H9 (cell line): ENCODE results near the gene MED7. TPM values are rescaled to one million over a fixed set of nuclear protein-coding genes. Genes with fewer than 3 reads are reported as not detected.

ENCODE experiments used
- DNase-seq: peaks from one replicate; pipeline ENCODE4 v3.0.0-alpha.2; 2017
- H2AFZ ChIP-seq: one replicate; pipeline ENCODE4 v1.6.1; 2013; ENCODE audit warnings: mild to moderate bottlenecking, low read length, control low read depth, moderate library complexity
- H2AK5ac ChIP-seq: 2 replicates; pipeline ENCODE4 v1.6.1; 2013; ENCODE audit warnings: low read length, control low read depth, mixed read lengths; ENCODE audit not compliant: insufficient read length
- H2BK120ac ChIP-seq: one replicate; pipeline ENCODE4 v1.6.1; 2013; ENCODE audit warnings: low read depth, mild to moderate bottlenecking, low read length, control low read depth, inconsistent platforms; ENCODE audit not compliant: poor library complexity, severe bottlenecking
- H2BK12ac ChIP-seq: 2 replicates; pipeline ENCODE4 v1.6.1; 2013; ENCODE audit warnings: low read length, control low read depth, mixed read lengths, low read depth; ENCODE audit not compliant: insufficient read length
- H2BK15ac ChIP-seq: 2 replicates; pipeline ENCODE4 v1.6.1; 2013; ENCODE audit warnings: low read depth, low read length, control low read depth
- H2BK20ac ChIP-seq: one replicate; pipeline ENCODE4 v1.6.1; 2013; ENCODE audit warnings: low read depth, mild to moderate bottlenecking, low read length, control low read depth, inconsistent platforms; ENCODE audit not compliant: poor library complexity, severe bottlenecking
- H2BK5ac ChIP-seq: 2 replicates; pipeline ENCODE4 v1.6.1; 2013; ENCODE audit warnings: low read length, control low read depth, mixed read lengths; ENCODE audit not compliant: insufficient read length
- H3K14ac ChIP-seq: 2 replicates; pipeline ENCODE4 v1.6.1; 2013; ENCODE audit warnings: low read length, control low read depth; ENCODE audit not compliant: insufficient read depth
- H3K18ac ChIP-seq: 2 replicates; pipeline ENCODE4 v1.6.1; 2013; ENCODE audit warnings: low read depth, mild to moderate bottlenecking, mixed read lengths, low read length, control low read depth; ENCODE audit not compliant: insufficient read length
- H3K23ac ChIP-seq: 2 replicates; pipeline ENCODE4 v1.6.1; 2013; ENCODE audit warnings: low read length, control low read depth, mixed read lengths, low read depth; ENCODE audit not compliant: insufficient read length
- H3K23me2 ChIP-seq: 2 replicates; pipeline ENCODE4 v1.6.1; 2013; ENCODE audit warnings: low read depth, mild to moderate bottlenecking, mixed read lengths, low read length, control low read depth; ENCODE audit not compliant: insufficient read length, poor library complexity, severe bottlenecking
- H3K27ac ChIP-seq: 2 replicates; pipeline ENCODE4 v1.5.1; 2013; ENCODE audit warnings: low read length, control low read depth, mixed read lengths, low read depth; ENCODE audit not compliant: insufficient read length
- H3K27me3 ChIP-seq: 2 replicates; pipeline ENCODE4 v1.6.1; 2013; ENCODE audit warnings: low read length, control low read depth, inconsistent platforms; ENCODE audit not compliant: insufficient read depth
- H3K4ac ChIP-seq: 2 replicates; pipeline ENCODE4 v1.6.1; 2013; ENCODE audit warnings: low read depth, mild to moderate bottlenecking, control low read depth, inconsistent platforms, low read length, moderate library complexity
- H3K4me1 ChIP-seq: 2 replicates; pipeline ENCODE4 v1.6.1; 2013; ENCODE audit warnings: low read length, control low read depth, inconsistent platforms; ENCODE audit not compliant: insufficient read depth
- H3K4me2 ChIP-seq: 2 replicates; pipeline ENCODE4 v1.6.1; 2013; ENCODE audit warnings: low read length, control low read depth, mixed read lengths; ENCODE audit not compliant: insufficient read length, insufficient read depth
- H3K56ac ChIP-seq: 2 replicates; pipeline ENCODE4 v1.6.1; 2013; ENCODE audit warnings: low read depth, mild to moderate bottlenecking, mixed read lengths, low read length, control low read depth; ENCODE audit not compliant: insufficient read length
- H3K79me1 ChIP-seq: 2 replicates; pipeline ENCODE4 v1.6.1; 2013; ENCODE audit warnings: low read depth, mild to moderate bottlenecking, moderate library complexity, low read length, control low read depth, inconsistent platforms; ENCODE audit not compliant: insufficient read depth, poor library complexity, severe bottlenecking
- H3K79me2 ChIP-seq: 2 replicates; pipeline ENCODE4 v1.6.1; 2013; ENCODE audit warnings: low read length, control low read depth, inconsistent platforms; ENCODE audit not compliant: insufficient read depth
- H3K9ac ChIP-seq: 2 replicates; pipeline ENCODE4 v1.6.1; 2013; ENCODE audit warnings: low read length, control low read depth, mixed read lengths; ENCODE audit not compliant: insufficient read length; ENCODE audit errors: extremely low read depth
- H3K9me3 ChIP-seq: one replicate; pipeline ENCODE4 v1.6.1; 2013; ENCODE audit warnings: low read depth, low read length, inconsistent platforms; ENCODE audit not compliant: control insufficient read depth
- H3T11ph ChIP-seq: one replicate; pipeline ENCODE4 v1.6.1; 2013; ENCODE audit warnings: mild to moderate bottlenecking, low read length, control low read depth, inconsistent platforms
- H4K20me1 ChIP-seq: one replicate; pipeline ENCODE4 v1.6.1; 2013; ENCODE audit not compliant: control insufficient read depth, insufficient read length, insufficient read depth
- H4K5ac ChIP-seq: 2 replicates; pipeline ENCODE4 v1.6.1; 2013; ENCODE audit warnings: low read depth, mild to moderate bottlenecking, mixed read lengths, low read length, control low read depth; ENCODE audit not compliant: insufficient read length
- H4K8ac ChIP-seq: replicated peaks from 2 replicates; pipeline ENCODE4 v1.6.1; 2013; ENCODE audit warnings: low read length, control low read depth, mixed read lengths, low read depth; ENCODE audit not compliant: insufficient read length
- H4K91ac ChIP-seq: 2 replicates; pipeline ENCODE4 v1.6.1; 2013; ENCODE audit warnings: low read depth, mild to moderate bottlenecking, moderate library complexity, mixed read lengths, low read length, control low read depth; ENCODE audit not compliant: insufficient read length
- H3K27ac Mint-ChIP-seq, 3 experiments: 2 replicates in 2 of 3; 3 replicates in 1 of 3; pipeline ENCODE4 v1.8.0; 2020 to 2021; ENCODE audit warnings: mixed read lengths in 3 of 3, mild to moderate bottlenecking in 1 of 3, moderate library complexity in 1 of 3
- H3K27me3 Mint-ChIP-seq: 2 replicates; pipeline ENCODE4 v1.8.0; 2021; ENCODE audit warnings: low read depth, mild to moderate bottlenecking, moderate library complexity, mixed read lengths
- H3K36me3 Mint-ChIP-seq, 3 experiments: 2 replicates in 2 of 3; 3 replicates in 1 of 3; pipeline ENCODE4 v1.8.0; 2020 to 2021; ENCODE audit warnings: low read depth in 3 of 3, mixed read lengths in 3 of 3; ENCODE audit not compliant: insufficient read depth in 1 of 3
- H3K4me1 Mint-ChIP-seq, 2 experiments: 2 replicates each; pipeline ENCODE4 v1.8.0; 2020; ENCODE audit warnings: mixed read lengths in 2 of 2
- H3K4me3 Mint-ChIP-seq, 2 experiments: 2 replicates in 1 of 2; 3 replicates in 1 of 2; pipeline ENCODE4 v1.8.0; 2020 to 2021; ENCODE audit warnings: mild to moderate bottlenecking in 2 of 2, mixed read lengths in 2 of 2, moderate library complexity in 1 of 2
- H3K9me3 Mint-ChIP-seq, 2 experiments: 2 replicates in 1 of 2; 3 replicates in 1 of 2; pipeline ENCODE4 v1.8.0; 2020; ENCODE audit warnings: mild to moderate bottlenecking in 2 of 2, mixed read lengths in 2 of 2, moderate library complexity in 1 of 2
- WGBS: extraction: QIAGEN DNeasy Blood & Tissue Kit; methylation state at CpG from one replicate; pipeline ENCODE4 v1.1.7; 2013; ENCODE audit warnings: missing lambda C conversion rate, low lambda C conversion rate, mixed read lengths; ENCODE audit not compliant: insufficient read length; ENCODE audit errors: extremely low coverage; 5-methylcytosine and 5-hydroxymethylcytosine counted together
- total RNA-seq: library from RNA; stranded (reverse); gene quantifications from 2 replicates; pipeline ENCODE4 v1.2.1, GENCODE V29; 2021
- TF ChIP-seq, protein P1 (sequence below): fragments of 200-600 bp; sonication (generic); conservative IDR thresholded peaks from 3 replicates; pipeline ENCODE4 v1.8.0; 2021; ENCODE audit warnings: antibody characterized with exemption, mild to moderate bottlenecking

Gene MED7
- total RNA-seq, 1 experiment from 2014 or later = 10.7 TPM

DNA sequence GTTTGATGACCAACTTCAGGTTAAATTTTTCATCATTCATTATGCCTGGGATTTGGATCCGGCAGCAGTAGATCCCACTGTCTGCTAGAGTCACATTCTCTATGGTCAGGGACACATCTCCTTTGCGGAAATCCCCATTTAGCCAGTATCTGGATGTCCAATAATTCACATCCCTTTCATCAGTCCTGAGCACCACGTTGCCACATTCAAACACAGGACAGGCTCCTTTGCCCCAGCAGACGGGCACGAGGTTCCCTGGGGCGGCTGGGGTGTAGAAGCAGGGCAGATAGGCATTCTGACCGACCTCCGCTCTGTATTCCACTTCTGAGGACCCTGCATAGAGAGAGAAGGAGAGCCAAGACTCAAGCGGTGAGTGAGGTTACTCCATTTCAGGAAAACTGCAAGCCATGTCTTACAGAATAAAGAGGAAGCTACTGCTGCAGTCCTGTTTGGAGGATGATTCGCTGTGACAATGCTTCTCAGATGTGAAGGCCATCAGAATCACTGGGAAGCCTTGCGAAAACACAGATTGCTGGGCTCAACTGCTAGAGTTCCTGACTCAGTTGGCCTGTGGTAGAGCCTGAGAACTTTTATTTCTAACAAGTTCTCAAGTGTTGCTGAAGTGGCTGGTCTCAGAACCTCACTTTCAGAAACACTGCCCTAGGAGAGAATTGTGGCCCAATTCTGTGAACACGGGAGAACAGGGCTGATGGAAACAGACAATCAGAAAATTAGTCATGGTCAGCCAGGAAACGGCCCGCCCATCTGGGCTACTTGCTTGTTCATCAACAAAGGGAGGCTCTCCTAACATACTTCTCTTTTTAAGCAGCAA is 35.8 kb downstream of the MED7 start:
- Histone ChIP-seq H2AFZ (no peak overlapping the region), H2BK12ac (no peak overlapping the region), H3K56ac (no peak overlapping the region)

More for the DNA sequence above, 35.8 kb downstream of the MED7 start:
- no peaks in the 10 kb centered on the region for H3K36me3 Mint-ChIP-seq
- H4K5ac ChIP-seq = no peak overlapping the region
- no peak overlapping the region for H3T11ph ChIP-seq
- H2BK15ac ChIP-seq = no peak overlapping the region
- no peak overlapping the region for H2BK5ac ChIP-seq
- H3K4me2 ChIP-seq = no peak overlapping the region
- H3K79me2 ChIP-seq = no peaks in the 10 kb centered on the region
- H3K4me3 Mint-ChIP-seq = no peak overlapping the region
- no peak overlapping the region for H3K9ac ChIP-seq
- no peaks in the 10 kb centered on the region for H3K79me1 ChIP-seq
- no peaks in the 10 kb centered on the region for H3K9me3 Mint-ChIP-seq
- H4K8ac ChIP-seq = no peak overlapping the region
- no peak overlapping the region for H2BK20ac ChIP-seq
- H3K18ac ChIP-seq = no peak overlapping the region
- no peak overlapping the region for H3K4ac ChIP-seq
- no CpG with 5 or more reads among the region's 14 CpGs for WGBS
- H4K20me1 ChIP-seq = no peaks in the 10 kb centered on the region
- H3K27ac Mint-ChIP-seq = no peak overlapping the region; a peak in 1 of 7 replicates
- no peak overlapping the region for H2AK5ac ChIP-seq
- peaks cover 0 to 2% of the 10 kb centered on the region in 2 experiments; a peak in 1 of 4 replicates for H3K4me1 Mint-ChIP-seq
- no peak overlapping the region for H4K91ac ChIP-seq
- no peak overlapping the region for H3K23ac ChIP-seq
- no peak overlapping the region for H3K27ac ChIP-seq
- no peaks in the 10 kb centered on the region for H3K27me3 Mint-ChIP-seq
- H3K23me2 ChIP-seq = no peaks in the 10 kb centered on the region
- TF ChIP-seq, protein P1, sequence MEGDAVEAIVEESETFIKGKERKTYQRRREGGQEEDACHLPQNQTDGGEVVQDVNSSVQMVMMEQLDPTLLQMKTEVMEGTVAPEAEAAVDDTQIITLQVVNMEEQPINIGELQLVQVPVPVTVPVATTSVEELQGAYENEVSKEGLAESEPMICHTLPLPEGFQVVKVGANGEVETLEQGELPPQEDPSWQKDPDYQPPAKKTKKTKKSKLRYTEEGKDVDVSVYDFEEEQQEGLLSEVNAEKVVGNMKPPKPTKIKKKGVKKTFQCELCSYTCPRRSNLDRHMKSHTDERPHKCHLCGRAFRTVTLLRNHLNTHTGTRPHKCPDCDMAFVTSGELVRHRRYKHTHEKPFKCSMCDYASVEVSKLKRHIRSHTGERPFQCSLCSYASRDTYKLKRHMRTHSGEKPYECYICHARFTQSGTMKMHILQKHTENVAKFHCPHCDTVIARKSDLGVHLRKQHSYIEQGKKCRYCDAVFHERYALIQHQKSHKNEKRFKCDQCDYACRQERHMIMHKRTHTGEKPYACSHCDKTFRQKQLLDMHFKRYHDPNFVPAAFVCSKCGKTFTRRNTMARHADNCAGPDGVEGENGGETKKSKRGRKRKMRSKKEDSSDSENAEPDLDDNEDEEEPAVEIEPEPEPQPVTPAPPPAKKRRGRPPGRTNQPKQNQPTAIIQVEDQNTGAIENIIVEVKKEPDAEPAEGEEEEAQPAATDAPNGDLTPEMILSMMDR = no peak
- no peak overlapping the region for H2BK120ac ChIP-seq
- no peaks in the 10 kb centered on the region for H3K9me3 ChIP-seq
- no peaks in the 10 kb centered on the region for H3K4me1 ChIP-seq
- no peak overlapping the region for H3K14ac ChIP-seq
- H3K27me3 ChIP-seq = no peaks in the 10 kb centered on the region
- DNase-seq = no peak
